NCI-H1694 (cell line): Measurements from ENCODE around the gene STRN3.

Source experiments
- DNase-seq: peaks from one replicate; lab custom pipeline; 2025; lab: John Stamatoyannopoulos, UW

STRN3 gene

GRCh38 chr14:30873308-30874119 lies 152.7 kb downstream of the STRN3 start:
- DNase-seq: no peak

GRCh38 chr14:30872602-30873001 lies 153.6 kb downstream of the STRN3 start:
- DNase-seq: no peak

GRCh38 chr14:30869551-30870155 lies 156.5 kb downstream of the STRN3 start:
- DNase-seq: no peak

- DNase-seq: no peak
Measured at GRCh38 chr14:30868736-30869135, 157.4 kb downstream of the STRN3 start.

- no peak for DNase-seq
Measured at GRCh38 chr14:30864934-30865333, 161.2 kb downstream of the STRN3 start.

- no peak for DNase-seq
Measured at GRCh38 chr14:30861200-30861599, 165.0 kb downstream of the STRN3 start.

- DNase-seq: no peak
Measured at GRCh38 chr14:30855345-30856037, 170.7 kb downstream of the STRN3 start.

- no peak for DNase-seq
Measured at GRCh38 chr14:30854492-30854891, 171.7 kb downstream of the STRN3 start.

GRCh38 chr14:30853946-30854345 lies 172.2 kb downstream of the STRN3 start:
- no peak for DNase-seq

GRCh38 chr14:30849983-30850382 lies 176.2 kb downstream of the STRN3 start:
- DNase-seq: no peak

GRCh38 chr14:30849354-30849753 lies 176.8 kb downstream of the STRN3 start:
- DNase-seq: no peak

- DNase-seq: no peak
Measured at GRCh38 chr14:30848449-30849240, 177.5 kb downstream of the STRN3 start.
